GM19099 (cell line): ENCODE data around the gene ASTN2.

Experiments used
- POLR2A ChIP-seq: IDR thresholded peaks from 3 replicates; pipeline ENCODE4 v1.6.1; 2011; ENCODE audit warnings: low read depth; ENCODE audit not compliant: insufficient read length; ENCODE audit errors: extremely low read depth

ASTN2 gene

DNA sequence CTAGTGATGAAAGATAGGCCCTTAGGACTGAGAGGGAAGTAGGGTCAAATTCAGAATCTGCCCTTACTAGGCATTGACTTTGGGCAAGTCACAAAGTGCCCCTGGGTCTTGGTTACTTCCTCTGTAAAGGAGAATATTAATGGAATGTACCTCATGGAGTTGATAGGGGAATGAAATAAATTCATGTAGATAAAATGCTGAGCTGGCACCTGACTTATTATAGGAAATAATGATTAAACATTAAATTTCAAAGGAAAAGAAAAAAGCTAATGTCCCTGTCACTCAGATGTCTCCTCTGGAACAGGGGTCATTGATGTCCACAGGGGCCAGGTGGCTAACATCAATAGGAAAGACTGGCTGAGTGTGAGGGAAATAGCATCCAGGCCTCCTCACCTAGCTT is 406.4 kb downstream of the ASTN2 start:
- no peak for TF ChIP-seq POLR2A

DNA sequence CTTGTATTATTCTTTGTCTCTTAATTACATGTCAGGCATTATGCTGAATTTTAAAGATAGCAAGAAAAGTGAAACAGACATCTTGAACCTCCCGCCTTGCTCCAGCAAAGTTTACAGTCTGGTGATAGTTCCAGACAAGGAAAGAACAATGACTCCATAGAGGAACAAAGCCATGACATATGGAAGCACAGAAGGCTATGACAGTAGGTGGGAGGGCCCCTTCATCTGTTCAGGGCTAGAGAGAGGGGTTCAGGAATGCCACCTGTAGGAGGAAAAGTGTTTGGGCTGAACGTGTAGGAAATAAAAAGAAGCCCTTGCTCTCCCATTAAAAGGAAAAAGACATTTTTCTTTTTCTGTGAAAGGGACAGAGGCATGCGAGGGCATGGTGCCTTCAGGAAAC is 412.2 kb downstream of the ASTN2 start:
- TF ChIP-seq POLR2A: no peak

DNA sequence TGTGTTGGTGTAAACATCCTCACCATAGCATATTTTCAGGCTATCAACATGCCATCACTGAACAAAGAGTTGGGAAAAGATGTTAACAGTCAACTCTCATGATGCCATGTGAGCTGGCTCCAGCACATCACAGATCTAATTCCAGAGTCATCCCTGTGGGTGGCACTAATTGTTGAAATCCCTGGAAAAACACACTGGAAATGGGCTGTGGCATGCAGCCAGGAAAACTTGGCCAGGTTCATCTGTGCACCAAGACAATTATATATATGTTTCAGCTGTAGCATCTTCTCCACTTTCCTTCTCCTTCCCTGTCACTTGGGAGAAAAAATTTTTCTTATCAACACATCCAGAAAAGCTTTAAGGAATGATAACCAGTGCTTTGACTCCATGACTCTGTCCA is 414.0 kb downstream of the ASTN2 start:
- no peak for TF ChIP-seq POLR2A

DNA sequence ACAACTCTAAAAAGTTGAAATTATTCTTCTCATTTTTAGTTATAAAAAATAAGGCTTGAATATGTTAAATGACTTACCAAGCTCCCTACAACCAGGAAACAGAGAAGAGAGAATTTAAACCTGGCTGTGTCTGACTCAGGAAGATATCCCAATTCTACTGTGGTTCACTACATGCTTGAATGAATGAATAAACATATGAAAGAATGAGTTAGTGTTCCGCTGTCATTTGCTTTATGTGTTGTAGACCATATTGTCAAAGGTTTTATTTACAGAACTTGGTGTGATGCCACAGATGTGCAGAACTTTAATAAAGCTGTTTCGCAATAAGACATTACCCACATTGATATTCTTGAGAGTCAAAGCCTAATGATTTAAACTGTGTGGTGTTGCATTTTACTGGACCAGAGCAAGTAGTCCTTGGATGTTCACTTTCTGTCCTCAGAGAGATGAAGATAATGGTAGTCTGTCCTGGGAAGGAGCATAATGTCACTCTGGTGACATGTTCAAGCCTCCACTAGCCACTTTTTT is 414.6 kb downstream of the ASTN2 start:
- TF ChIP-seq POLR2A: no peak

DNA sequence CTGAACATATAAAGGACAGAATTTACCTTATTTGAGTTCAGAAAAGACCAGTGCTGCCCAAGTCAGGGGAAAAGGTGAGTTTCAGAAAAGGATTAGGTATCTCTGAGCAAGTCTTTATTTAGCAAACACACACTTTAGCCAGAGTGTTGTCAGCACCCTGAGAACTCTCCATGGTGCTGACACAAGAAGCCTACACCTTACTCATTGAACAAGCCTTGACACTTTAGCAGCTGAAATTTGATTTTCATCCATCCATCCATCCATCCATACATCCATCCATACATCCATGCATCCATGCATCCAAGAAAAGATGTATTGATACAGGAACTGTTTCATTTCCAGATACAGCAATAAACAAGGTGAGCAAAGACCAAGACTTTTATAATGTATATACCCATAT is 416.6 kb downstream of the ASTN2 start:
- TF ChIP-seq POLR2A: no peak

DNA sequence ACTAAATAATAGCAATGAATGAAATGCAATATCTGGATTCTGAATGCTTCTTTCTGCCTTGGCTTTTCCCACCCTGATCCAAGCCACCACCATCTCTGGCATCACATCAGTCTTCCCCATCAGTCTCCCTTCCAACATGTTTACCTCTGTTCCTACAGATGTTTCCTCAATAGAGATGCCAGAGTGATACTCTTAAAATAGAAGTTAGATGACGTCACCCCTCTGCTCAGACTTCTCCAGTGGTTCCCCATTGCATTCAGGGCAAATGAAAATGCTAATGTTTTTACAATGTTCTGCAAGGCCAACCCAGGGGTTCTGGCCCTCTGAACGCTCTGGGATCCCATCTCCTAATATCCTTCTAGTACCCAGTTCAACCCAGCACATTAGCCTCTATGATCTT is 422.0 kb downstream of the ASTN2 start:
- TF ChIP-seq POLR2A: no peak

DNA sequence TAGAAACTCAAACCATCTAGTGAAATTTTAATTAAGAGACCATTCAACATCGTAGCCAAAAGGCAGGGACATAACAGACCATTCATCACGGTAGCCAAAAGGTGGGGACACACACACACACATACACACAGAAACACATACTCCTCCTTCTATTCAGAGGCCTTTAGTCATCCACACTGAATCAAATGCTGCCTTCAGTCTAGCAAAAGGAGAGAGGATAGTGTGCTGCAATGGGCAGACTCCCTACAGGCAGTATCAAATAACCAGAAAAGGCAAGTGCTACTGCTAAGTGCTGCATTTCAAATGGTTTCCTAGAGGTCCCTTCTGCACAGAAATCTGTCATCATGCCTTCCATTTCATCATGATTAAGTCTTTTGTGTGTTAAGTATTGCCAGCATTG is 423.8 kb downstream of the ASTN2 start:
- no peak for TF ChIP-seq POLR2A

DNA sequence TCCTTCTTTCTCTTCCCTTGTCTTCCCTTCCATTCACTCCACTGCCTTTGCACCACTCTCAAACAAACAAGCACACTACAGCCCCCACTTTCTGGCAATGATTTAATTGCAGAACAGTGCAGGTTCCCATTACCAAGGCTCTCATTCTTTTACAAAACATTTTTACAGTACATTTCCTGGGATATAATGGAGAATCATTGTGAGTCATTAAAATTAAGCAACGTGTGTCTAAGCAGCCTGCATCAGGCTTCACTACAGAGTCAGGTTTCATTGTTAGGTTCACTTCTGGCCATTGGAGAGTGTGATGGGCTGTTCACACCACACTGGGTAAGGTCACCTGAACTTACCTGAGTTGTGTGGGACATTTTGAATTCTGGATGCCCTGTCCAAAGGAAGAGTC is 424.3 kb downstream of the ASTN2 start:
- no peak for TF ChIP-seq POLR2A

DNA sequence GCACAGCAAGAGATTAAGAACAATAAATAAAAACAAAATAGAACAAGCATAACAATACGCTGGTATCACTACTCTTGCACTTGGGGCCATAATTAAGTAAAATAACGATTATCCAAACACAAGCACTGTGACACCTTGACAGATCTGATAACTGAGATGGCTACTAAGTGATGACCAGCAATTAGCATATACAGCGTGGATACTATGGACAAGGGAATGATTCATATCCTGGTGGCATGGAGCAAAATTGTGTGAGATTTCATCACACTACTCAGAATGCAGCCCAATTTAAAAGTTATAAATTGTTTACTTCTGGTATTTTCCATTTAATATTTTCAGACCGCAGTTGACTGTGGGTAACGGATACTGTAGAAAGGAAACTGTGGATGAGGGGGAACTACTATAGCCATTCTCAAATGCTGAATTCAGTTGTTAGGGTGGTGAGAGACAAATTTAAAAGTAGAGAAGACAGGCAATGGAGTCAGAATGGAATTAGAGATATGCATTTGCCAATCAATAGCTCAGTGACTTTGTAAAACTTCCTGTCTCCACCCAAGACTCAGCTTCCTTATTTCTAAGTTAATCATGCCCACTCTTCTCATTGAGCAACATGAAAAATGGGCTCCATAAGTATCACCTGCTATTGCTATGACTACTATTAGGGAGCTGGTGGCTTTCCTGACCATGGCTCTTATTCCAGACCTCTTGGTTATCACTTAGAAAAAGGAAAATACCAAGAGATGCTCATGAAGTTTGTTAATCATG is 427.0 kb downstream of the ASTN2 start:
- TF ChIP-seq POLR2A: no peak

DNA sequence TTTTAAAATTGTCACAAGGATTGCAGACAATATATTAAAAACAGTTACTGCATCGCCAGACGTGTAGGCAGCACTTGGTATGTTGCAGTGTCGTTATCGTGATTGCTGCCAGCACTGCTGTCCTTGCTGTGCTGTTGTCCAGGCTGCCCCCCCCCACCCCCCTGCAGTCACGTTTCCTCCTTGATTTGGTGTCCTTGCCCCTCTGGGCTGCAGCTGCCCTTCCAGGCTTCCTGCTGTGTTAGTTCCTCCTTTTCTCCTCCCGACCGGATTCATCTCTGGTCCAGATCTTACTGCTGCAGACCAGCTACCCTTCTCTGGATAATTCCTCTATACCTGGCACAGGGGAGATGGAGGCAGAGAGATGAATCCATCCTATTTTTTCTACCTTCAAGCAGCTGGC is 428.8 kb downstream of the ASTN2 start:
- TF ChIP-seq POLR2A: no peak

DNA sequence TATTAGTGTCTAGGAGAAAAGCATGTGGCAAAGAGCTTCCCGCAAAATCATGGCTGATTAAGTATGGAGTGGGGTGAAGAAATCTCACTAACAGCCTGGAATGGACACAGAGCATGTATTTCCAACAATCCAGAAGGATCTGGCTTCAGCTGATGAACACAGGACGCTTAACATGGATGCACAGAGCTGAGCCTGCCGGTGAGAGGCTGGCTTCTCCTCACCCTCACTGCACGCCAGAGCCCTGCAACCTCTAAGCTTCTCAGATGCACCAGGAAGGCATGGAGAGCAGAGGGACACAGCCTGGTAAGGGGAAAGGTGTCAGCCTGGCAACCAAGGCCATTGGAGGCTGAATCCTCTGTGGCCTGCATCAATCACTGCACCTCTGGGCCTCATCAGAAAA is 429.3 kb downstream of the ASTN2 start:
- TF ChIP-seq POLR2A: no peak

DNA sequence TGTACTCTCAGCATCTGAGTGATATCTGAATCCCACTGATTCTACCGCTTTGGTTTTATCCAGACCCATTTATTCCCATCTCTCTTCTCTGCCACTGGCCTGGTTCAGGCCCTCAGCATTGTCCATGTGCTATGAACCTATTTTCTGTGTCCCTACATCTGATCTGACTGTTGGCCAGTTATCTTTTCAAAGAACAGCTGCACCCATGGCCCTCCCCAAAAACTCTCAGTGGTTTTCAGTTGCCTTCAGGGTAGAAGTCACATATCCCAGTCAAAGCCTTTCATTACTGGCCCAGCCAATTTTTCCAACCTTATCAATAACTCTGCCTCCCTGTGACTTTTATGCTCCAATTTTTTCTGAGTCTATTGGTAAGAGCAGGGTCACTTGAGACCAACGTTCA is 430.7 kb downstream of the ASTN2 start:
- TF ChIP-seq POLR2A: no peak

DNA sequence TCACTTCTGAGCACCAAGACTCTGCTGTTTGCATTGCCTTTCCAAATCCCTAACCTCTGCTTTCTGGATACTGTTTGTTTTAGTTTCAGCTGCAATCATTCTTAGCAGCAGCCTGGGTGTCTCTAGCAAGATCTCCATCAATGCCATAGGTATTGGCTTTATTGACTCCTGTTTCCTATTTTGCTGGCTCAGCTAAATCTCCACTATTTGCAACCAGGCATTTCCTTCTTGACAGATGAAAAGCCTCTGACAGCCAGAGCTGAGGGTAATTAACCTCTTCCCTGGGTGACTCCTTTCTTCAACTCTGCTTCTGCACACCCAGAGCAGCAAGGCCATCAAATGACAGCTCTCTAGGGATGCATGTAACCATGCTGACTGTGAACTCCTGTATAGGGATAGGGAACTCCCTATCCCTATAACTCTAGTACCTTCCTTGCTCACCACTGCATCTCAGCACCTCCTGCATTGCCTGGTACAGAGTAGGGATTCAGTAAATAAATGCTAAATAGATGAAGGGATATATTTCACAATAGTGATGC is 434.2 kb downstream of the ASTN2 start:
- TF ChIP-seq POLR2A: no peak

DNA sequence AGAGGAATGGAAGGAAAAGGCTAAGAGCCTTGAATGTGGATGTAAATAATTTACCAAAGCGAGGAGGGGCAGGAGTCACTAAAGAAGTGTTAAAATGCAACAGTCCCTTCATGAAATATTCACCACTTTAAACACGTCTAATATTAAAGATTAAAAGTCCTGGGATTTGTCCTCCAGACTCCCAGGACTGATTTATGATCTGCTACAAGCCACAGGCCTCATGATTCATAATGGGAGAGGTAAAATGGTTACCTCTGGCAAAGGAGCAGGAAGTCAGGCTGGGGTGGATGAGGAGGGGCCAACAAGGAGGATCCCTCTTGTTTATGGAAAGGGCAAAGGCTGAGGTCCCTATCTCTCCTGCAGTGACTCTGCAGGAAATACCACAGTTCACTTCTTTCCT is 435.4 kb downstream of the ASTN2 start:
- no peak for TF ChIP-seq POLR2A

DNA sequence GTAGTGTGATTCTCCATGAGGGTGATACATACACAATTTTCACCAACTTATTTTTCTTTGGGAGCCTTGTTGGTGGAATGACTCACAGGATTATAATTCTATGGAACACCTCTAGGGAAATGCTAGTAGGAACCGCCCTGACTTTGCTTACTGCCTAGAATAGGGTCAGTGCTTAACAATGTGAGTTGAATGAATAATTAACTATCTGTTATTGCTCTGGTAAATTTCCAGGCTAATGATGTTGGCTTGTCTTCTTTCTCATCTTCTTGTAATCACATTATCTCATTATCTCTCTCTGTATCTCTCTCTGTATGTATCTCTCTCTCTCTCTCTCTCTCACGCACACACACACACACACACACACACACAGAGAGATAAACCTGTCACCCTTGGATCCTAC is 436.7 kb downstream of the ASTN2 start:
- TF ChIP-seq POLR2A: no peak

DNA sequence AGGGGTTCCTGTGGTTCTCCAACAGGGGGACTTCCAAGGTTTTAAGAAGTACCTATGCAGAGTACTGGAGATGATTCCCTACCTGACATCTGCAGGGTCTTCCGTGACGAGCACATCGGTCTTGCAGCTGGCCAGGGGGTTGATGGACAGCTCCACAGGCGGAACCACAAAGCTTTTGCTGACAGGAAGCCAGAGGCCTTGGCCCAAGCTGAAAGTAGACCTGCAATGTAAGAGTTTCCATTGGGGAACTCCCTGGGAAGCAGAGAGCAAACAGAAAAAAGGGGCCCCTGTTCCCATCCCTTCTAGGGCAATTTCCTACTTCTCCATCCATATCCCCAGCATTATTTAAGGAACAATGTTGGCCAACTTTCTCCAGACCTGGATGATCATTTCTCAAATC is 439.7 kb downstream of the ASTN2 start:
- no peak for TF ChIP-seq POLR2A

DNA sequence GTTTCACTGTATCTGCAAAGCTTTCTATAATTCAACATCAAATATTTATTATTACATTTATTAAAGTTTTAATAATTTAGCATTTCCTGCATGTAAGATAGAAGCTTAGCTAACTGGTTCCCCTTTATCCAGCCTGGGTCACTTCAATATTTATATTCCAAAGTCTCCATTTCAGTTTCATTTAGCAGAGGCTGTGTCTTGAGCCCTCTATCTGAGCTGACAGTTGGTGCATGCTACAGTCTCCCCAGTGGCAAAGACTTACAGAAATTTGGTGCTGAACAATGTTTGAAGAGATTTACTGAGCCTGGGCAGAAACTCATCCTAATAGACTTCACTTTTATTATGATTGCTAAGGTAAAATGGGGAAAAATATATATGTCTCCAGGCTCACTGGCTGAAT is 448.7 kb downstream of the ASTN2 start:
- TF ChIP-seq POLR2A: no peak
